ENCODE data around the gene KCNJ12. TPM values are rescaled to one million over a fixed set of nuclear protein-coding genes. Genes with fewer than 3 reads are reported as not detected.
"Not testable (repeated sequence)": the region's sequence is repeated elsewhere in the genome, so short reads cannot be mapped to it uniquely, and the experiment has no call there.

KCNJ12 gene
- total RNA-seq (1 to 10 TPM in 4 of 9 donors, under 1 TPM in 5; 0.39 to 3.9 (median 0.99) TPM), polyA plus RNA-seq (1 to 10 TPM in 1 of 3 donors, under 1 TPM in 2; 0.47 to 1.6 (median 0.77) TPM)
- long read RNA-seq, donor 1 = 0 reads
- long read RNA-seq, donor 2 = 0 reads
- long read RNA-seq, donor 3 = 0 reads
- long read RNA-seq, donor 4 = 0 reads
- long read RNA-seq, donor 5 = 0 reads
- long read RNA-seq, donor 6 = 0 reads
- long read RNA-seq, donor 7 = 0 reads
- long read RNA-seq, donor 8 = 0 reads
- long read RNA-seq, donor 9 = 0 reads
- long read RNA-seq, donor 10, full-length matches to known transcripts = 1 of 1 reads
- long read RNA-seq, donor 10, partial matches to known transcripts = 0 of 1 reads
- long read RNA-seq, donor 10, other reads (novel, unspliced or antisense) = 0 of 1 reads

- peaks cover 25% of the 10 kb centered on the region for H3K27me3 ChIP-seq
- TF ChIP-seq CTCF (IDR thresholded peaks at IDR 0.05) (no peak), POLR2A (IDR thresholded peaks at IDR 0.05) (no peak)
Measured at GRCh38 chr17:21376081-21376758, at the start of gene KCNJ12. TSS of gene KCNJ12 (plus strand) at chr17:21376357. CDS start at chr17:21415343, 38,986 bp downstream.

GRCh38 chr17:21327921-21328320 lies 48.2 kb upstream of the KCNJ12 start:
- 67 to 84% (median 72%) methylated on average over 1 of the region's 1 CpG for WGBS, 4 donors
- H3K4me3 ChIP-seq; H3K4me1 ChIP-seq (replicated peaks in 1 of 2); H3K27me3 ChIP-seq; H3K9me3 ChIP-seq (replicated peaks in 1 of 3); H3K36me3 ChIP-seq (replicated peaks in 1 of 2); H3K27ac ChIP-seq; intact Hi-C loops (cut with DNase I); DNase-seq: not testable (repeated sequence)

More at GRCh38 chr17:21376081-21376758, at the start of gene KCNJ12:
- DNase-seq = peak in 1 of 7 donors; percentile 63
- 2 to 19% (median 3%) methylated on average over 7 to 82 of the region's 82 CpGs for WGBS, 4 donors
- no peaks in the 10 kb centered on the region for H3K9me3 ChIP-seq (replicated peaks in 1 of 3)
- intact Hi-C loops (cut with DNase I) = no loop called here
- H3K4me1 ChIP-seq (replicated peaks in 1 of 2) = peaks cover 0 to 10% of the 10 kb centered on the region in 2 donors
- peak within 1 kb of the TSS in 2 of 5 donors; percentile 16 to 38 for H3K27ac ChIP-seq
- H3K4me3 ChIP-seq = peak within 1 kb of the TSS in 2 of 4 donors; percentile 12 to 54
- no peaks in the 10 kb centered on the region for H3K36me3 ChIP-seq (replicated peaks in 1 of 2)

- H3K36me3 ChIP-seq (replicated peaks in 1 of 2); H3K9me3 ChIP-seq (replicated peaks in 1 of 3); intact Hi-C loops (cut with DNase I); H3K4me3 ChIP-seq; H3K27ac ChIP-seq; H3K27me3 ChIP-seq; DNase-seq; H3K4me1 ChIP-seq (replicated peaks in 1 of 2): not testable (repeated sequence)
- 64 to 83% (median 70%) methylated on average over 2 of the region's 2 CpGs for WGBS, 4 donors
Measured at GRCh38 chr17:21328778-21329177, 47.4 kb upstream of the KCNJ12 start.

GRCh38 chr17:21330436-21331160 lies 45.6 kb upstream of the KCNJ12 start:
- intact Hi-C loops (cut with DNase I) = no loop called here
- H3K36me3 ChIP-seq (replicated peaks in 1 of 2) = no peaks in the 10 kb centered on the region
- no peak for DNase-seq
- no peaks in the 10 kb centered on the region for H3K27me3 ChIP-seq
- H3K4me3 ChIP-seq = no peak overlapping the region
- no peaks in the 10 kb centered on the region for H3K9me3 ChIP-seq (replicated peaks in 1 of 3)
- H3K4me1 ChIP-seq (replicated peaks in 1 of 2) = no peaks in the 10 kb centered on the region
- 73 to 89% (median 80%) methylated on average over 9 of the region's 9 CpGs for WGBS, 4 donors
- TF ChIP-seq POLR2A (IDR thresholded peaks at IDR 0.05) (no peak), CTCF (IDR thresholded peaks at IDR 0.05) (no peak)
- no peak overlapping the region for H3K27ac ChIP-seq

- peak overlapping the region in 1 of 5 donors; percentile 40 for H3K27ac ChIP-seq
- H3K4me1 ChIP-seq (replicated peaks in 1 of 2); H3K36me3 ChIP-seq (replicated peaks in 1 of 2); DNase-seq; intact Hi-C loops (cut with DNase I); H3K9me3 ChIP-seq (replicated peaks in 1 of 3); H3K27me3 ChIP-seq; H3K4me3 ChIP-seq: not testable (repeated sequence)
- WGBS, 4 donors = 68 to 82% (median 77%) methylated on average over 4 of the region's 4 CpGs
Measured at GRCh38 chr17:21336541-21337294, 39.4 kb upstream of the KCNJ12 start.

GRCh38 chr17:21337981-21338625 lies 38.1 kb upstream of the KCNJ12 start:
- H3K9me3 ChIP-seq (replicated peaks in 1 of 3); H3K27me3 ChIP-seq; intact Hi-C loops (cut with DNase I); H3K4me1 ChIP-seq (replicated peaks in 1 of 2); H3K36me3 ChIP-seq (replicated peaks in 1 of 2); H3K4me3 ChIP-seq; DNase-seq: not testable (repeated sequence)
- H3K27ac ChIP-seq = peak overlapping the region in 1 of 5 donors; percentile 34
- 64 to 72% (median 70%) methylated on average over 8 of the region's 8 CpGs for WGBS, 4 donors

Measured in adrenal gland (tissue), 19 donors.